ENCODE results near the gene HDLBP.
"Not testable (repeated sequence)": the region's sequence is repeated elsewhere in the genome, so short reads cannot be mapped to it uniquely, and the experiment has no call there.

HDLBP gene

DNA sequence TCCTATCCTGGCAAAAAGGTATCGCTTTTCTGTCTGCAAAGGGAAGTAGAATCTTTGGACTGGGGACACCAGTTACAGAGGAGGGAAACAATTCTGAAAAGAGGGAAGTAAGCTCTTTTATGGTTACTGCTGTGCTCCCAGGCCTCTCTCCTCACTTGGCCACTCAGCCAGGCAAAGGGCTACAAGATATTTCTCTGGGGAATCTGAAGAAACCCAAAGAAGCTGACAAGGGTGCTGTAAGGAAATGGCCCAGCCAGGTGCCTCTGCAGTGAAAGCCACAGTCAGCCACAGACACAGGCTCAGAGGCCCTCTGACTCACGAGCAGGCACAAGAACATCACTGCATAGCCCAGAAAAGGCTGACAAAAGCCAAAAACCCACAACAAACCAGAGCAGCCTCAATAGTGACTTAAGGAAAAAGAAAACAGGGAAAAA, 5.8 kb downstream of the HDLBP start:
- peak; percentile 3 for DNase-seq (ENCODE audit: low read depth)
- H3K4me3 ChIP-seq (ENCODE audit: low read depth, low read length): no peak overlapping the region

DNA sequence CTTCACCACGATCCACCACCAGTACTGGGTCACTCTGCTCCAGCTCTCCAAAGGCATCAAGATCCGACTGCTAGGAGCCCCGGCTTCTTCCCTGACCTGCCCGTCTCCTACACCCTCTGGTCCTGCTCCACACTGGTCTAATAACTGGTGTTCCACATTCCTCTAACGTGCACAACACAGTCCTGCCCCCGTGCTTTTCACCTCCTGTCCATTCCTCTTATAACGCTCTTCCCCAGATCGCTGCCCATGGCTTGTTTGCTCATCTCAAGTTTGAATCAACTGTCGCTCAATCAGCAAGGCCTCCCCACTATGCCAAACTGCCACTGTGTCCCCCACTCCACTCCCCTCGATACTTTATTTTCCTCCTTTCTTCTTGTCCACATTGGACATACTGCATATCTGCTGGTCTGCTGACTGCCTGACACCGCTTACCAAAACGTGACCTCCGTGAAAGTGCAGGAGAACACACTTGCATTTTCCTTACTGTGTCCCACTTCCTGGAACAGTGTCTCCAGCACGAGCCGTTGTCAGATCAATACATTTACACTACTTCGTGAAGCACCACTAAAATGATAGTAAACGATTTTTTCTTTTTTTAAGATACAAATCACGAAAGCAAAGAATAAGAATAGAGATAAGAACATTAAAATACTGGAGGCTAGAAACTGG, 6.5 kb downstream of the HDLBP start:
- DNase-seq (ENCODE audit: low read depth): no peak
- H3K4me3 ChIP-seq (ENCODE audit: low read depth, low read length): no peak overlapping the region

GRCh38 chr2:241308267-241308666, 7.2 kb downstream of the HDLBP start:
- DNase-seq (ENCODE audit: low read depth): no peak

GRCh38 chr2:241307055-241307454, 8.4 kb downstream of the HDLBP start:
- DNase-seq (ENCODE audit: low read depth): no peak
- no peak overlapping the region for H3K4me3 ChIP-seq (ENCODE audit: low read depth, low read length)

More at GRCh38 chr2:241308267-241308666, 7.2 kb downstream of the HDLBP start:
- H3K4me3 ChIP-seq (ENCODE audit: low read depth, low read length): no peak overlapping the region

DNA sequence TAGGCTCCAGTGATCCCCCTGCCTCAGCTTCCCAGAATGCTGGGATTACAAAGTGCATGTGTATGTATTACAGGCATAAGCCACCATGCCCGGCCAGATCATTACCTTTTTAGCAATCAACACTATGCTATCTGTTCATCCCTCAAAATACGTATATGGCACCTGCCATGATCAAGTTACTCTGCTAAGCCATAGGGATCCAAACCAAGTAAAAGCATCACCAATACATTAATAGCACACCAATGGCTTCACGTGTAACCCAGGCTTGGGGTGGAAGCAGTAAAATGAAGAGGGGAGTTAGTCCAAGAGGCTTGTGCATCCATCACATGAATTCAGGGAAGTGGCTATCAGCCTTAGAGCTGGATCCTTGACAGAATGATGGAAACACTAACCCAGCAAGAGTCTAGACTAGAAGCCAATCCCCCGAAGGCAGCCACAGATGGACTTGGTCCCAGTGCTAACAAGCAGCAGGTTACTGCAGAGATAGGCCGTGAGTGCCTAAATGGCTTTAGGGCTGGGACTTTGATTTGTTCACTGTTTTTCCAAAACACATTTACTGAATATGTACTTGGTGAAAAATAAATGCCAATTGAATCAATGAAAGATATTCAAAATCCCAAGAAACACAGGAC, 11.3 kb downstream of the HDLBP start:
- H3K4me3 ChIP-seq (ENCODE audit: low read depth, low read length): no peak overlapping the region
- no peak for DNase-seq (ENCODE audit: low read depth)

- H3K4me3 ChIP-seq (ENCODE audit: low read depth, low read length): no peak overlapping the region
- DNase-seq (ENCODE audit: low read depth): no peak
These were observed 12.5 kb downstream of the HDLBP start for GRCh38 chr2:241302759-241303651.

- no peak overlapping the region for H3K4me3 ChIP-seq (ENCODE audit: low read depth, low read length)
- DNase-seq (ENCODE audit: low read depth): no peak
These were observed 13.4 kb downstream of the HDLBP start for GRCh38 chr2:241302083-241302482.

DNA sequence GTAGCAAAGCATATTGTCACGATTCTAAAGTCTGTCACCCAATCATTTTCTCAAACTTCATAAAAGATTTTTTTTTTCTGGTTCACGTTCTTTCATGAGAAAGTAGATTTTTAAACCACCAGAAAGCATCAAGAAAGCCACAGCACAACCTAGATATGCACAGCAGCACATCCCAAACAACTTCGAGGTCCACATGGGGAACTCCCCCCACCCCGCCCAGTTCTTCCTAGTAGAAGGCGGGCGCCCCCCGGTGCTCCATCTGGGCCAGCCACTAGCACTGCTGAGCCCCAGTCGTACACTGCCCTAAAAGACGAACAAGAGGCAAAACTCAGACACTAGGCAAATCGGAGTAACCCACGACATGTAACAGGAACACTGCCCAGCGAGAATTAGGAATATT, 15.5 kb downstream of the HDLBP start:
- DNase-seq (ENCODE audit: low read depth): no peak
- H3K4me3 ChIP-seq (ENCODE audit: low read depth, low read length): no peak overlapping the region

DNA sequence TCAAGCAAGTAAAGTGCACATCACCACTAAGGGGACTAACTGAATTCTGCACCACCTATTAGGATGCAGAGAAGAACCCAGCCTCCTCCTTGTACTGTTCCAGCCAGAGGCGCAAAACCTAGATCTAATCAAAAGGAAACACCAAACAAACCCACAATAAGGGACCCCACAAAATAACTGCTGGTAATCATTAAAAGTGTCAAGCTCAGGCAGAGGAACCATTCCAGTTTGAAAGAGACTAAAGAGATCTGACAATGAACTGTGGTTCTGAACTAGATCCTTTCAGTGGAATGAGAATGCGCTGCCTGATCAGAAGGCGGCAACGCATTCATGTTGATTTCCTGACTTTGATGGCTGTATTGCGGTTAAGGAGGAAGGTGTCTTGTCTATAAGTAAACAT, 16.8 kb downstream of the HDLBP start:
- H3K4me3 ChIP-seq (ENCODE audit: low read depth, low read length): no peak overlapping the region
- no peak for DNase-seq (ENCODE audit: low read depth)

GRCh38 chr2:241296767-241297166, 18.7 kb downstream of the HDLBP start:
- DNase-seq (ENCODE audit: low read depth): no peak
- no peak overlapping the region for H3K4me3 ChIP-seq (ENCODE audit: low read depth, low read length)

- no peak overlapping the region for H3K4me3 ChIP-seq (ENCODE audit: low read depth, low read length)
- no peak for DNase-seq (ENCODE audit: low read depth)
These were observed 20.0 kb downstream of the HDLBP start for GRCh38 chr2:241295326-241296095.

DNA sequence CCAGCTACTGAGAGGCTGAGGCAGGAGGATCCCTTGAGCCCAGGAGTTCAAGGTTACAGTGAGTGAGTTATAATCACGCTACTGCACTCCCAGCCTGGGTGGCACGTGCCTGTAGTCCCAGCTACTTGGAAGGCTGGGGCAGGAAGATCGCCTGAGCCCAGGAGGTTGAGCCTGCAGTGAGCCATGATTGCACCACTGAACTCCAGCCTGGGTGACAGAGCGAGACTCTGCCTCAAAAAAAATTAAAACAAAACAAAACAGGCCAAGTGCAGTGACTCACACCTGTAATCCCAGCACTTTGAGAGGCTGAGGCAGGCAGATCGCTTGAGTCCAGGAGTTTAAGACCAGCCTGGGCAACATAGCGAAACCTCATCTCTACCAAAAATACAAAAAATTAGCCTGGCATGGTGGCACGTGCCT, 22.1 kb downstream of the HDLBP start:
- not testable (repeated sequence) for DNase-seq (ENCODE audit: low read depth); H3K4me3 ChIP-seq (ENCODE audit: low read depth, low read length)

DNA sequence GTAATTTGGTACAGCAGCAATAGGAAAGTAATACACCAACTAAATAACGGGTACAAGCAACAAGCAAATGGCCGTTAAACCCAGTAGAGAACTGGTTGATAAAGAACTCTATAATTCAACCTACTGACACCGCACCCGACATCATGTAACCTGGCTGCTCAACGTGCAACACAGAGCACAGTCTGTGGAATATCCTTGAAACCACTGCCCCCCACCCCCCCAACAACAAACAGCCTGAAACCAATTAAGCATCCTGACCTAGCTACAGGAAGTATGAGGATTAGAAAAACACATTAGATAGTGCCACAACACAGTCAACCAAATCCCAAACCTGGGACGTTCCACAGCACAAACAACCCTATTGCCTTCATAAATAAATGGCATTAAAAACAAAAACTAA, 23.5 kb downstream of the HDLBP start:
- no peak for DNase-seq (ENCODE audit: low read depth)
- H3K4me3 ChIP-seq (ENCODE audit: low read depth, low read length): no peak overlapping the region

- no peak overlapping the region for H3K4me3 ChIP-seq (ENCODE audit: low read depth, low read length)
- no peak for DNase-seq (ENCODE audit: low read depth)
These were observed 24.3 kb downstream of the HDLBP start for GRCh38 chr2:241291153-241291552.

GRCh38 chr2:241289597-241289996, 25.9 kb downstream of the HDLBP start:
- DNase-seq (ENCODE audit: low read depth): no peak
- no peak overlapping the region for H3K4me3 ChIP-seq (ENCODE audit: low read depth, low read length)

GRCh38 chr2:241289053-241289452, 26.4 kb downstream of the HDLBP start:
- no peak for DNase-seq (ENCODE audit: low read depth)
- no peak overlapping the region for H3K4me3 ChIP-seq (ENCODE audit: low read depth, low read length)

GRCh38 chr2:241288324-241288888, 27.1 kb downstream of the HDLBP start:
- no peak for DNase-seq (ENCODE audit: low read depth)

GRCh38 chr2:241286348-241287090, 29.0 kb downstream of the HDLBP start:
- DNase-seq (ENCODE audit: low read depth): no peak
- H3K4me3 ChIP-seq (ENCODE audit: low read depth, low read length): no peak overlapping the region

More at GRCh38 chr2:241288324-241288888, 27.1 kb downstream of the HDLBP start:
- no peak overlapping the region for H3K4me3 ChIP-seq (ENCODE audit: low read depth, low read length)

DNA sequence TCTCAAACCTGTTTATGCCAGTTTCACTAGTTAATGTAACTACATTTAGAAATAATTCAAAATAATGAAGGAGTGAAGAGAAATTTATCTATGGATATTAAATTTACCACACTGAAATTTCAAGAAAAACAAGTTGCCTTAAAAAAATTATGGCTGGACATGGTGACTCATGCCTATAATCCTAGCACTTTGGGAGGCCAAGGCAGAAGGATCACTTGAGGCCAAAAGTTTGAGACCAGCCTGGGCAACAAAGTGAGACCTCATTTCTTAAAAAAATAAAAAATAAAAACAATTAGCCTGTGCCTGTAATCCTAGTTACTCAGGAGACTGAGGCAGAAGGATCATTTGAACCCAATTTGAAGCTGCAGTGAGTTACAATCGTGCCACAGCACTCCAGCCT, 29.9 kb downstream of the HDLBP start:
- DNase-seq (ENCODE audit: low read depth): no peak
- H3K4me3 ChIP-seq (ENCODE audit: low read depth, low read length): no peak overlapping the region

All from skeletal muscle cell (primary cell).